Activated T-cell treated with anti-CD3 and anti-CD28 coated beads, Interleukin-2, amount 50 U/mL, for 48 hours (primary cell): ENCODE data around the gene ZNF236.
A peak's percentile ranks its signal among the peaks of the same experiment; 100 is the strongest.

Source experiments
- DNase-seq, 2 experiments: peaks; one replicate each; pipeline ENCODE4 v3.0.0-alpha.2; 2020

Gene ZNF236

DNA sequence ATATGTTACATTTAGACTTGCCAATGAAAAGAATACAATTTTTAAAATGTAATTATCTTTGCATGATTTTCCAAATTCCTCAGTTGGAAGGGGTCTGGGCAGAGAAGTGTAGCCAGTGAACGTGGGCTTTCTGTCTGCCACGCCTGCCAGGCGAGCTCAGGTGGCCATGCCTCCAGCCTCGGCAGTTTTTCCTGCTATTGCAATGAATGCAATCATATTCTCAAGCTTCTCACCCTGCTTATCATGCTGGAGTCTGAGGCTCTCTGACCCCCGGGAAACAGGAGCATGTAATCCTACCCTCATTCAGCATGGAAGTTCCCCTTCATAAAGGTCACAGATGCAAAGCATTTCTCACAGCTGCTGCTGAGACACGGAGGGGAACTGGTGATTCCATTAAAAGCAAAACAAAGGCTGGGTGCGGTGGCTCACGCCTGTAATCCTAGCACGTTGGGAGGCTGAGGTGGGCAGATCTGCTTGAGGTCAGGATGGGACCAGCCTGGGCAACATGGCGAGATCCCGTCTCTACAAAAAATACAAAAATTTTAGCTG is 155.4 kb downstream of the ZNF236 start:
- DNase-seq = peak in 1 of 2 experiments; percentile 4

DNA sequence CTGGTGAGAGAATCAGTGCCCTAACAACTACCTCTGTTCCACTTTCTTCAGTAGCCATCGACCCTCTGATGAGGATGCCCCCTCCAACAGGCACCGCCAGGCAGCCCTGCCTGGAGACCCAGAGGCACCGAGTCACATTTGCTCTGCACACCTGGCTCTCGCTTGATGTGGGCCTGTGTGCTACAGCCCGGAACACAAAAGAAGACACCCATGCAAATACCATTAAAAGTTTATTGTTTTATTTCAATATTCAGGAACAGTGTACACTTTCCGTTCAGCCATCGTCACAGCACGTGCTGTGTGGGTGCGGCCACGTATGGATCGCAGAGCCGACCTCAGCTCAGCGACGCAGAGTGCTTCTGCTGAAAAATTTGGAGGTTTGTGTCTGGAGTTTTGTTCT is 156.3 kb downstream of the ZNF236 start:
- peak in 1 of 2 experiments; percentile 12 for DNase-seq

DNA sequence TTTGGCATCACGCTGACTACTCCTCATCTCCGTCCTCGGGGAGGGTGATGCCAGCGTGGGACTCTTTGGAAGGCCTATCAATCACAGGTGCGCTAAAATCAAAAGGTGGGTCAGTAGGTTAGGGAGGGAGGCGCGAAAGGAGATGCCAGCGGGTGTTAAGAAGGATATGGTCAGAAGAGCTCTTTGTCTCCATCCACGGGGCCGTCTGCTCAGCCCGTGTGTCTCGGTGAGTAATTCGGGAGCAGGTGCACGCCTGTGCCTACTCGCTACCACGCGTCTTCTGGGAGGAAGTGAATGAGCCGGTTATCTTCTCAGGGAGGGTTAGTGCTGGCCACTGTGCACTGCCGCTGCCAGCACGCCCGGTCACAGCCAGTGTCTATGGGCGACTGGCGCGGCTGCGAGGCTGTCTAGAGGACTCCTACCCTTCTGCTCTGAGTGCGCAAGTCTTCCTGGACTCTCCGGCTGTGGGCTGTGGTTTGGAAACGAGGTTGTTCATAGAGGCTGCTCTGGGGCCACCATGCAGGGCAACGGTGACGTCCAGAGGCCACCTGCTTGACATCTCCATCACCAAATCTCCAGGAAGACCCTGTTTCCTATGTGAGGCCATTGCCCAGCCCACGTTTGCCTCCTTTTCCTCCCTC is 156.9 kb downstream of the ZNF236 start:
- DNase-seq = peak; percentile 10 to 14

DNA sequence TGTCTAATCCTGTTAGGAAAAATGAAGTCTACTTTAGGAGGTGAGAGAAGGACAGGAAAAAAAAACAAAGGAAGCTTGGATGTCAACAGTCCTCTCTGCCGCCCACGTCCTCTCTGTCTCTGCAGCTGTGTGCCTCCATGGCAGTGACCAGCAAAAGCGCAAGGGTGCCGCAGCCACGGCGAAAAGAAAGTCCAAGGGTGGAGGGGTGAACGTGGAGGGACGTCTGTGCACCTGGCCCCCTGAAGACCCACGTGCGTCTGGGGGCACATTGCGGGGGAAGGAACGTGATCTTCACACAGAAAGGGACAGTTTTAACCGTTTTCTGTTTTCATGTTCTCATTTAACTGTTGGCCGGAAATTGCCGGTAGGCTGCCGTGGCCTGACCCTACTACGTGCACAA is 157.5 kb downstream of the ZNF236 start:
- peak in 1 of 2 experiments; percentile 3 for DNase-seq

DNA sequence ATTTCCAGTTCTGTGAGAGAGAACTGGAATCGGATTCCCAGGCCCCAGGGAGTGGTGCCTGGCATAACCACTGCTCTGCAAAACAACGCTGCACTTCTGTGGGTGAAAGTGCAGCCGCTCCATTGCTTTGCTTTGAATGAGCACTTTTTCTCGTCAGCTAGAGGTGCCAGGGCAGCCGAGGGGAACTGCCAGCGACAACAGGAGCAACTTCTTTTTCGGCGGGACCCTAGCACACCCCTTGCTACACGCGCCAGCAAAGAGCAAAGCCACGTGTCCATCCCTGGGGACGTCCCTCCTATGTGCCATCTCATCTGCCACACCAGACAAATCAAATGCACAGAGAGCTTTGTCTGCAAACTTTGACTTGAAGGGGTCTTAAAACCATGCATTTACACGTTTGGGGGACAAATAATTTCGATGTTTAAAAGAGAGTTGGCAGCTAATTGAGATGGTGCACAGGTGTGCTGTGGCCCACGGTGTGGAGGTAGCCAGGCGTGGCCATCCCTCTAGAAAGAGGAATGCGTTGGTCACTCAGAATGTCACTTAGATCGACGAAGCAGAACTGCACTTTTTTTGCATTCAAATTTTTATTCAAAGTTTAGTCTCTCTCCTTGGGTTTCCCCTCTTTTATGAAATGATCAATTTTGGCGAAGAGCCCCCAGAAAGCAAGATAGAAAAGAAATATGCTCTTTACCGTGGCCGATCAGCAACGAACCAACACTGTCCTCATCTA is 158.5 kb downstream of the ZNF236 start:
- peak in 1 of 2 experiments; percentile 6 for DNase-seq

DNA sequence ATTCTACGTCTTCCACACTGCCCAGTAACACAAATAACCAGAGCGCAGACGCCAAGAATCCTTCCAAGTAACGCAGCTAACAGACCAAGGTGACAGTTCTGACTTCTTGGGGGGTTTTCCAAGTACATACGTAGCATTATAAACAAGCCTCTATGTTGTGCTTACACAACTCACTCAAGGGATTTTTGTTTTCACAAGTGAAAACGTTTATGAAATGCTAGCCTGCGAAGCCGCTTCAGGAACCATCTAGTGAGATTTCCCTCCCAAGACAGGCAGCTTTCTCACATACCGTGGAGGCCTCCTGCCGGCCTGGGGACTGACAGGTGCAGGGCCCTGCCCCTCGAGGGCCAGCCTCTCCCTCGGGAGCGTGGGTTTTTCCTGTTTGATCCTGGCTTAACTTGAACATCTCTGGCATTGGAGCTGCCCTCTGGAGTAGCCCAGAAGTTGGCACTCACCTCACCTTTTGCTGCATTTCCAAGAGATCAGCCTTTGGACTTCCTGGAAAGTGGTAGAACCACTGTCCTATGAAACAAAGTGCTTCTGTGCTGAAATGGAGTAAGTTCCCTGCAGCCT is 159.1 kb downstream of the ZNF236 start:
- peak in 1 of 2 experiments; percentile 8 for DNase-seq

DNA sequence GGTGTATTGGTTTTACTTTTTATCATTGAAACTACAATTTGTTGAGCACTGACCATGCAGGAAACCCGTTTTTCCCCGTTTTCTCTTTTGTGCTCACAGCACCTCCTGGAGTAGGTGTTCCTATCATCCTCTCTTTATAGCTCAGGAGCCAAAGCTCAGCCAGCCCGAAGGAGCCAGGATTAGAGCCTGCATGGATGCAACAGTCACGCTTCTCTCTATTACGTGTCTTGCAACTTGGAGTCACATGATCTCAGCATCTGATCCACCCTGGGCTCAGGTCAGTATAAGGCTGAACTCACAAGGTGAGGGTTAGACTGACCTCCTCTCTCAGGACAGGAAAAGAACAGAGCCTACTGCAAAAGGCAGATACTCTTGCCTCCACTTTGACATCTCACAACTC is 159.7 kb downstream of the ZNF236 start:
- peak; percentile 10 to 14 for DNase-seq

DNA sequence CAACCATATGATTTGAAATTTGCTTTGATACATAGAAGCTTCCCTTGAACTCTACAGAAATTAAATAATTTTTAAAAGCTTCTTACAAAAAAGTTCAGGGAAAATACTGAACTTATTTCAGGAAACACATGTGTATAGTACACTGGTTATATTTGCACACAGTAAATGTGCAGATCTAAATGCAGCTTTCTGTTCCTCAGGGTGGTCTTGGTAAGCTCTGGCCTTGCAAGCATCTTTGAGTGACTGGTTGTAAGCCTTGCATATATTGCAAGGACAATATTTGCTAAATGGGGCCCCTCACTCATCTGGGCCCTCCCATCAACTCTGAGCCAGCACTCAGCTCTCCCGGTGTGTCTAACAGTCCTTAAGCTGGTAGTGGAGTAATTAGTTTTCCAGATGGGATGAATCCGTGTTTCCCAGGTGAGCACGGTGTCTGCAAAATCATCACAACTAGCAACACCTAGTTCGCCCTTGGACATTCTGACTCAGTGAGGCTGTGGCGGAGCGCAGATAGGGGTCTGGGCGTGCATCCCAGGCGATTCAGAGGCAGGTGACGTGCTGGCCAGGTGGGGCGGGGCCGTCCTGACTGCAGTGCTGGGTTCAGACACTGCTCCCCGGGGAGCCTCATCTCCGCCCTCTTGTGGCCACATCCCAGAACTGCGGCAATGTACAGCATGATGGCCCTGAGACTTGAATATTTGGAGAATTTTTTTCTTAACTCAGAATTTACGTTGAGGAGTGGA is 160.7 kb downstream of the ZNF236 start:
- DNase-seq = peak; percentile 93

- peak in 1 of 2 experiments; percentile 19 for DNase-seq
Measured at GRCh38 chr18:76983613-76984051, 161.3 kb downstream of the ZNF236 start.

DNA sequence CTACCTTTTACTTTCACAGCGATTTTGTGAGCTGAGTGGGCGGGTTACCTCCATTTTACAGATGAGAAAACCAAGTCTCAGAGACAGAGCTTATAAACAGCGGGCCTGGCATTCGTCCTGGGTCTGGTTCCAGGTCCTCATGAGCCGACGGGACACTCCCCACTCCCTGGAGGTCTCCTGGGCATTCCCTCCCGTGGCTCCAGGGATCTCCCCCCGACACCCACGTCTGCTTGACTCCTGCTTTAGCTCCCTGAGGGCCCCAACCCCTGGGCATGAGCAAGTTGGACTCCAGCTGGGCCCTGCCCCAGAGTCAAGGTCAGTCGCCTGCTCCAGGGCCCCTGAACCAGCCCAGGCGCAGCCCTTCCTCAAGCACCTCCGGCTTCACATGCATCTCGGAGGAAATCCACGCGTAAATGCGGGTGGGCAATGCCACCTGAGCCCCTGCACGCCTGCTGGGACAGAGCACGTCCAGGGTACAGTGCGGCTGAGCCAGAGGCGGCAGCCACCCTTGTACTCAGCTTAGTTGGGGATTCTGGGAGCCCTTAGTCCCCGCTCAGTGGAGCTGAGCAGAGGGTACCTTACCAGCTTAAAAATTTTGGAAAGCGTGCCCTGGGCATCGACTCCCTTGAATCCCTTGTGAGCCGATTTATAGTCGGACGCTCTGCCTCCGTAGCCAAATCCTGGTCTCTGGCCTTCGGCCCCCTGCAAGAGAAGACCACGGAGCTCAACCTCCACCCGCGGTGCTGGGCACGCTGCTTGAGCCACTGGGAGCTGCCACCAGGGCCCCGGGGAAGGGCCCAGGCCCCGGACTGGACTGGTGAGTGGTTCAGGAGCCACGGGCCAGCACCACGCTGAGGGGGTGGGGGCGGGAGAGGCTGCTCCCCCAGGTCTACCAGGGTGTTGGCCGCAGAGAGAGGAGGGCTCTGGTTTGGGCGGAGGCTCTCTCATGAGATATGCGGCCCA is 162.1 kb downstream of the ZNF236 start:
- peak; percentile 12 to 16 for DNase-seq

- peak; percentile 10 to 11 for DNase-seq
Measured at GRCh38 chr18:76985156-76985950, 163.0 kb downstream of the ZNF236 start.

DNA sequence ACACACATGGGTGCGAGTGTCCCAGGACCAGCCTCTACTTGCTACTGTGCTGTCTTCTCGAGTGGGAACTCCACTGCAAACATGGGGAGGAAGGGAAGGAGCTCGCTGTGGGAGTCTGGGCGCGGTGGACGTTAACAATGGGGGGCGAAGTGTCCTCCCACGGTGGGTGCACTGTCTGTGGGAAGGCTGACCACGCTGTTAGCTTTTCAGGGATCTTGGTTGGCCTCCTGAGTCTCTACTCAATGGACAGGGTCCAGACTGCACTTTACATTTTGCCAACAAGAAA is 163.5 kb downstream of the ZNF236 start:
- DNase-seq = peak; percentile 7 to 15

DNA sequence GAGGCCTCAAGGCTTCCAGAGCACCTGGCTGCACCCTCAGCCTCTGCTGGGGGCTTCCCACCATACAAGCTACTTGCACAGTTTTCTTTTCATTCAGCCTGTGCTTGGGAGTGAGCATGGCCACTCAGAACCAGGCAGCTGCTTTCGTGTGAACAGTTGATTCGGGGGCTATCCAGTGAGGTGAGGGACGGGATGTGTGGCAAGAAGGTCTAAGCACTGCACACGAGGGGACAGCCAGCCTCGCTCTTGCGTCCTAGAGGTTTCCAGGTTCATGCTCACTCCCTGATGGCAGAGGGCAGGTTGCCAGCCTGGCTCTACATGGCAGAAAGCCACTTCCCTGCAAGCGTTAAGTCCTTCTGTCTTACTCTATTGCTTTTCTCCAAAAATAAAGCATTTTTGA is 164.0 kb downstream of the ZNF236 start:
- DNase-seq = peak in 1 of 2 experiments; percentile 13

DNA sequence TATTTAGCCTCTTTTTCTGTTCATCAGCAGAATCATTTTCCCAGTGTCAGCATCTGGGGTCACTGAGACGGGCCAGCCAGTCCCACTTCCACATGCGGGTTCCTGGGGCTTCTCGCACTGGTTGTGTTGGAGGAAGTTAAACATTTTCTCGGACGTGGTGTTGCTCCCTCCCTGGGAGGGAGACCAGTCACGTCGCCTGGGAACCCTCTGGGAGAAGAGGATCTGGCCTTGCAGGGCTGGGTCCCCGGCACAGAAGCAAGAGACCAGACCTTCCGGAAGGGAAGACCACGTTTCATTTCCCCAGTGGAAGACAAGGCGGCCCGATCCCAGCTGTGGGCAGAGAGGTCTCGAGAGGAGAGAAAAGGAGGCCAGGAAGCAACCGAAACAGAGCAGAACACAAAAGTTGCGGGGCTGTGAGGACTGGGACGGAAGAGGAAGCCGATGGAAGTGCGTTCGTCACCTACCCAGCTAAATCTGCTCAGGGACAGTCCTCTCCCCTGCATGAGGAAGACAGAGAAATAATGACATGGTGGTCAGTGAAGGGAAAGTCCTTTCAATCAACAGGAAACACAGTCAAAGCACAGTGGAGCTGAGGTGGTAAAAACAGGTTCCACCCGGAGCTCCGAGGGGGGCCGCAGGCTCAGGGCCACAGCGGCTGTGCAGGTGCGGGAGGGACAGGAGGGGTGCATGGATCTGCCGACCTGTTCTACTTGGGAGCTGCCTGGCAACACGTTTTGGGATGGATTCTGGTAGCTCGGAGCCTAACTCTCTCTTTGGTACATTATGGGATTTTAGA is 165.9 kb downstream of the ZNF236 start:
- DNase-seq = peak in 1 of 2 experiments; percentile 6

DNA sequence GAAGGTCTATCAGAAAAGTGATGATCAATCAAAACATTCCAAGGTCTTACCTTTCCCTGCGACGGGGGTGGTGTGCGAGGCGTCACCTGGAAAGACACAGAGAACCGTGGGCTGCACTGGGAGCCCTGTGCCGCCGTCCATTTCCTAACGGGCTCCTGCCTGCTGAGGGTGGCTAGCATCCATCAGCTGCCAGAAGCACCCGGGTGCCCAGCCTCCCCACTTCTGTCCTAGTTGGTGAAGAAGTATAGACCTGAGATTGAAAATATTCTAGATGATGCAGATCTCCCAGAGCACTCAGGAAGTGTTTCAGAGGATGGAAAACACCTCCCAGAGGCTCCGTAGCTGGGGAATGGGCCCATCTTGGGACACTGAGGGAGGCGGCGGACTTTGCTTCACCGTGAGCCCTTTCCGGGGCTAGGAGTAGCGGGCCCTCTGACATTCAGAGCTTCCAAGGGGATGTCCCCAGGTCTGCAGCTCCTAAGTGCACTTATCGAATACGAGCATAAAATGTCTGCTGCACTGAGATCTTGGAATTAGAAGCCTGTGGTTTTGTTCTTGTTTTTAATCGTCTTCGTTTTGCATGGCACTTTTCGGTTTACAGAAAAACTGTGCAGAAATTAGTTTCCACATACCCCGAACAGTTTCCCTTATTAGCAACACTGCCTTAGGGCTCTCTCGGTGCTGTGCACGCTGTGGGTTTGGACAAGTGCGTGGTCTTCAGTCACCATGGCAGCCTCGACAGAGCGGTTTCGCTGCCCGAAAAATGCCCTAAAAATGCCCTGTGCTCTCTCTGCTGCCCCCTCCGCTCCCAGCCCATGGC is 166.7 kb downstream of the ZNF236 start:
- peak; percentile 14 to 16 for DNase-seq

- peak in 1 of 2 experiments; percentile 15 for DNase-seq
Measured at GRCh38 chr18:76989647-76990190, 167.4 kb downstream of the ZNF236 start.

GRCh38 chr18:76990343-76991020 is 168.1 kb downstream of the ZNF236 start:
- peak in 1 of 2 experiments; percentile 12 for DNase-seq

DNA sequence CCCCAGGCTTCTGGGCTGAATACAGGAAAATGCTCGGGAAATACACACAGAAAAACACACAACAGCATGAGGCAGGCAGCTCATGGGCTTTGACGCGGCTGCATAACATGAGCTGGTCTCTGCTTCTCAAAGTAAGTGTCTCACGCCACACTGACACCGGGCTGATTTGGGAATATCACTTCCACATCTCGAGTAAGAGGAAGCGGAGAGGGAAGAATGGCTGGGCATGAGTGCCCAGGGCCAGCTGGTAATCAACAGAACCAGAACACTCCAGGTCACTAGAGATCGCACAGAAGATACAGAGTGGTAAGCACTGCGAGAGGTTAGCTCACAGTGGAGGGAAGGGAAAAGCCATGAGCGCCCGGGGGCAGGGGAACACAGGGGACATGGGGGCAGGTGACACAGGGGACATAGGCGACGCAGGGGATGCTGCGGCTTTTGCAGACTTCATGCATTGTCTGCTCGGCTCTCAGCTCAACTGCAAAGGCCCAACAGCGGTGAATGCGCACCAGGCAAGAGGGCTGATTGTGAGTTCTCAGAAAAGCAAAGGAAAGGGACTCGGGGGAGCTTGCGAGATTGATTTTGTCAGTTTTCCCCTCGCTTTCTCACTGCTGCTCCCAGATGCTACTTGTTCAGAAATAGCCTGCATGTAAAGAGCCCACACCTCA is 168.8 kb downstream of the ZNF236 start:
- peak in 1 of 2 experiments; percentile 13 for DNase-seq
